HG02973 (cell line): Measurements from ENCODE around the gene SOCS3.

Experiments
- ATAC-seq: cut with Tn5 transposase; IDR thresholded peaks from one replicate; pipeline ENCODE4 v1.9.1; 2021; ENCODE audit warnings: moderate library complexity; ENCODE audit not compliant: unreplicated experiment

The SOCS3 gene

DNA sequence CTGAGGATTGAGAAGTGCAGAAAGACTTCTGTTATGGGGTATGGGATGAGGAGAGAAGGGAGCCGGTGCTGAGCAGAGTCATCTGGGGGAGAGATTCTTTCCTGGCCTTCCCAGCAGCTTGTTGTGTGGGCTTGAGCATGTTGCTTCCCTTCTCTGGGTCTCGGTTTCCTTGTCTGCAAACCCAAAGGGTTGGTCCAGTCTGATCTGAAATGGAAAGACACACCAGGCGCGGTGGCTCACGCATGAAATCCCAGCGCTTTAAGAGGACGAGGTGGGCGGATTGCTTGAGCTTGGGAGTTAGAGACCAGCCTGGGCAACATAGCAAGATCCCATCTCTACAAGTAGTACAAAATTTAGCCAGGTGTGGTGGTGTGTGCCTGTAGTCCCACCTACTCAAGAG is 6.0 kb downstream of the SOCS3 start:
- no peak for ATAC-seq

DNA sequence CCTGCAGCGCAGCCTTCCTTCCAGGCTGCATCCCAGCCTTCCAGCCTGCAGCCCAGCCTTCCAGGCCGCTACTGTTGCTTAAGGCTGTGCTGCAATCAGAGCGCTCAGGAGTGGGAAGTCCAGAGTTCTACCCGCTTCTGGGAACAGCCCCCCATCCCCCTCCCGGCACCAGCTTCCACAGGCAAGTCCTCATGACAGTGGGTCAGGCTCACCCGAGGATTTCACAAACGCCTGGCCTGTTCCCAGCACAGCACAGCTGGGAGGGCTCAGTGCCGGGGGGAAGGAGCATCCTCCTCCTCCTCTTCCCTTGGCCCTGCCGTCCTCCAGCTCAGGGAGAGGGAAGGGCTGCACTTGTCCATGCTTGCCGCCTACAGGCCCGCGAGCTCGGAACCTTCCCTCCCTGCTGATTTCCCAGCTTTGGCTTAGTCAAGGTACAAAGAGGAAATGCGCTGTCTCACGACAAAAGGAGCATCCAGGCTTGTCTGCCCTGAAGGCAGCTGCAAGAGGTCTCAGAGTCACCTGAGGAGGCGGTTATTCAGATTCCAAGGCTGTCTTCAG is 8.3 kb downstream of the SOCS3 start:
- ATAC-seq = no peak

DNA sequence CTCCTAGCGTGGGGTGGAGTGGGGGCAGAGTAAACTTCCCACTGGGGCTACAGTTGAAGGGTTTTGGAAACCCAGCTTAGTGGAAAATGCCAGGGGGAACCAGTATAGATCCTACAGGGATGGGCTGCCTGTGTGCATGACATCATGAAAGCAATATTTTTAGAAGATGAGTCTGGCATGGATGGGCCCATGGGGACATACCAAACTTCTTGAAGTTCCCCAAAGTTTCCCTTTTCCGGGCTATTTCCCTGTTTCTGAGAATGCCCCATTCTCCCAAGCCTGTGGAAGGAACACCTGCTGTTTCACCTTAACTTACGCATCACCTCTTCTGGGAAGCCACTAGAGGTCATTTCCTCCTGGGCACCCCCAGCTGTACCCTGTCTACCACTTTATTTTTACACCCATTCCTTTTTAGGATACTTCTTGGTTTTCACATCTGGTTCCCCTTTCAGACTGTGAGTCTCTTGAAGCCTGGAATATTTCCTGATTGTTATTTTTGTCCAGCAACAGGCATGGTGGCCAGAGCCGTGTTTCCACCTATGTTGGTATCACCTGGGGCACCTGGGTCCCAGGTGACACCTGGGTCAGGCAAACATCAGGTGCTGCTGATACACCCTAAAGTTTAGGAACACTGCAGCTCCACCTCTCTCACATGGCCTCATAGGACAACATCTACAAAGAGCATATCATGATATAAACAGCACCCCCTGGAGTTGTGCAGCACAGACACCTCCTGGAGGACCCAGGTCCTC is 9.8 kb downstream of the SOCS3 start:
- no peak for ATAC-seq

DNA sequence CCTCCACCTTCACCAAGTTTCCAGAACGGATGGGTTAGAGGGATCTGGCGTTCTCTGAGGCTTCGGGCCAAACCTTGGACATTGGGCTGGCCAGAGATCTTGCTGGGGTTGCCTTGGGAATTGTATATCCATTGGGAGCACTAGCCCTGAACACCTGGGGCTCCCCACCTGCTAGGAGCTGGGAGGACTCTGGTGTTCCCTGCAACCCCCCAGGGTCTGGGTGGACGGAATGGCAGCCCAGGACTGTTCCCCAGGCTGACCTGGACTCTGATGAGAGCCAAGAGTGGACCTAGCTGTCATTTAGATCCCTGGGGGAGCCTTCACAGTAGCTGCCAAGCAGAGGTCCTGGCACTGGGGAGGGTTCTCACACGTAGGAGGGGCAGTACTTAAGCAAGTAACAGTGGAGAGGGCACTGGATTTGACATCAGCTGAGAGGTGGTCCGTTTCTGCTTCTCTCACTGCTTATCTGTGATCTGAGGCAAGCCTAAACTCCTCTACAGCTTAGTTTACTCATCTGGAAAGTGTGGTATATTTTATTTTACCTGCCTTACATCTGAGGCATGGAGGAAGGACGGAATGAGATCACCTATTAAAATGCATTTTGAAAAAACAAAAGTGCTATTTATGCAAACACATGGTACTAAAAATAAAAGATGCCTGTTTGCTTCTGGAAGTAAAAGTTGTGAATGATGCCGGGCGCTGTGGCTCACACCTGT is 11.7 kb downstream of the SOCS3 start:
- ATAC-seq = no peak

DNA sequence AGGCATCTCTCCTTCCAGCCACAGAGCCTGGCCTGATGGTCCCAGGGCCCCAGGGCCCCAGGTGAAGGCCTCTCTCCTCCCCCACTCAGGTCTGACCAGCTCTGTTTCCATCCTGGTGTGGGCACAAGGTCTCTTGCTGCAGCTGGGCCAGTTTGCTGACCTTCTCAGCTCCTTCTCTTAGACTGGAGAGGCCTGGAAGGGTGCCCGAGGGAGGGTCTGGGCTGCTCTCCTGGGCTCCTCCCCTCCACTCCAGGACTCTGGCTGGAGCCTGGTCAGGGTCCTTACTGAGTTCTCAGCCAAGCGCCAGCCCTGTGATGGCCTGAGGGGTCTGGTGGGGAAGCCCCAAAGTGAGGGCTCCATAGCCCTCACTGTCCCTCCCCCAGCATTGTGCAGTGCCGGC is 12.4 kb downstream of the SOCS3 start:
- no peak for ATAC-seq

DNA sequence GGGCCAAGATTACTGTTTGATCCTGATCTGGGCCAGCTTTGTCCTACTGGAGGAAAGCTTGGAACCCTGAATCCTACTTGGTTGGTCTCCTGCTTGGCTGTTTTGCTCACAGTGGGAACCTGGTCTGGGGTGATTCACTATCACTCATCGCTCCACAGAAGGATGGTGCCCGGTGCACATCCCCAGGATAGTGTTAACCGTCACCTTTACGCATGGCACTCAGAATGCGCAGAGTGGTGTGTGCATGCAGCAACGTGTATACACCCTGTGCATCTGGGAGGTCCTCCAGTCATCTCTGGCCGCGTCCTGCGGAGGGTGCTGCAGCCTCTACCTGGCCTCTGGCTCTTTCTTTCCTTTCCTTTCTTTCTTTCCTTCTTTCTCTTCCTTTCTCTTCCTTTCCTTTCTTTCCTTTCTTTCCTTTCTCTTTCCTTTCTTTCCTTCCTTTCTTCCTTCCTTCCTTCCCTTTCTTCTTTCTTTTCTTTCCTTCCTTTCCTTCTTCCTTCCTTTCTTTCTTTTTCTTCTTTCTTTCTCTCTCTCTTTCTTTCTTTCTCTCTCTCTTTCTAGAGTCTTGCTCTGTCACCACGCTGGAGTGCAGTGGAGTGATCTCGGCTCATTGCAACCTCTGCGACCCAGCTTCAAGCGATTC is 13.1 kb downstream of the SOCS3 start:
- no peak for ATAC-seq

DNA sequence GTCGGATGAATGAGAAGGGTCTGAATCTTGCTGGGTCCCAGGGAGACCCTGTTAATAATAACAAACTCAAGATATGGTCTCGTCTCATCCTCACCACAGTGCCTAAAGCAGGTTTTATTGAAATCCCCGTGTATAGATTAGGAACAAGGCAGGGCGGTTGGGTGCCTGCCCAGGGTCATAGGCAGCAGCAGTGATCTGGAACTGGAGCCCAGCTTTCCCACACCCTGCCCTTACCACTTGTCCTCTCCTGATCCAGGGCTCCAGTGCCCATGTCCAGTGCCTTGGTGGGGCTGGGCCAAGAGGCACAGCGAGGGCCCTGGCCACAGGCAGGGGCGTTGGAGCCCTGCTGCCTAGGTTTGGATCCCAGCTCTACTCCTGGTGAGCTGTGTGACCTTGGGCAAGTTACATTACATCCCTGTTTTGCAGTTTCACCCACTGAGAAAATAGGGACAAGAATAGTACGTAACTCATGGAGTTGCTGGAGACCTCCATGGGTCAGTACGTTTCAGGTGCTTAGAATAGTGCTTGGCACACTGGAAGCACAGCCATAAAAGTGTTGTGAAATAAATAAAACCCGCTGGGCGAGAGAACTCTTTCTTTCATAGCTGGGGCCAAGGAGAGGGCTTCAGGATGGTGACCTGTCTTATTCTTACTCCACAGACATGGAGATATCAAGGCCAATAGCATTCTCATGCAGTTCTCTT is 13.9 kb downstream of the SOCS3 start:
- ATAC-seq = no peak

DNA sequence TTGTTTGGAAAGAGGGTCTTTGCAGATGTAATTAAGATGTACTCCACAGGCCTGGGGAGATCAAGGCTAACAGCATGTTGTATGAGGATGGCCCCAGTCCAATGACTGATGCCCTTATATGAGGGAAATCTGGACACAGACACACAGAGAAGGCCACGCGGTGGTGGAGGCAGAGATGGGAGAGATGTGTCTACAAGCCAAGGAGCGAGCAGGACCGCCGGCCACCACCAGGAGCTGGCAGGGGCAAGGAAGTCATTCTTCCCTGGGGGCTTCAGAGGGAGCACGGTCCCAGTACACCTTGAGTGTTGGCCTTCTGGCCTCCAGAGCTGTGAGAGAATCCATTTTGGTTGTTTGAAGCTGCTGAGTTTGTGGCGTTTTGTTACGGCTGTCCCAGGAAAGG is 14.7 kb downstream of the SOCS3 start:
- ATAC-seq = no peak

DNA sequence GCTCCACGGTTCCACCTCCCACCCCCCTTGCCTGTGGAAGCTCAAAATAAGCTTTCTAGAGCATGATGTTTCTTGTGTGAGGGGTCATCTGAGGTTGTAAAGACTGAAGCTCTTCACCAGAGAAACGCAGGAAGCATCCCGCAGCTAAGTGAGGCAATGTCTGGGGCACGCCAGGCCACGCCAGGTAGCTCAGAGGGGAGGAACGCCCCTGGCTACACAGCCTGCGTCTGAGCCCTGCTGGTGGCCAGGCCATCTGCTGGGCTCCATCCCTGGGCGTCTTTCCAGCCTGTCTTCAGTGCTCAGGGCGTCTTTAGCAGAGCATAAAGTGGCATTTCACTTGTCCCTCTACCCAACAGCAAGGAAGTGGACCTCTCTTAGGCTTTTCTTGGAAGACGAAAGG is 15.2 kb downstream of the SOCS3 start:
- no peak for ATAC-seq

DNA sequence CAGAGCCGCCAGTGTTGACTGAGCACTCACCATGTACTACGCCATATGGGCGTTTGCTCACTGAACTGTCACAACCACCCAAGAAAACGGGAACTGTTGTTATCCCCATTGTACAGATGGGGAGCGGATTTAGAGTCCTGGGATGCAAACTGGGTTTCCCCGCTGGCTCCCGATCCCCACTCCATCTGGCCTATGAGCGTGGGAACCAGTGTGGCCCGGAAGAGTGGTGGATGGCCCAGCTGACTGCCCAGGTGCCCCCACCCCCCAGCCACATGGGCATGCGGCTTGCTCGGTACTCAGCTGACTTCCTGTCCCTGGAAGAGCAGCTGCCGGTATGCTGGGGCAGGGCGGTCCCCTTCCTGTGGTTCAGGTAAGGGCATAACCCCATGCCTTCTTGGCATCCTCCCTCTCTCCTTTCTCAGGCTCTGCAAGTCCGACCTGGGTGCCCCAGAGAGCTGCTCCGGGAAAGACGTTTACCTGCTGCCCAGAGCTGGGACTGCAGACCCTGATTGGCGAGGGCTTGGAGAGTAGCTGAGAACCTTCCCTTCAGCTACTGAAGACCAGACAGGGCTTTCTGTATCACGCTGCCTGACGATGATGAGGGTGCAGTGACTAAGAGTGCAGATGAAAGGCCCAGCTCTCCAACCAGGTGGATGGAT is 16.2 kb downstream of the SOCS3 start:
- ATAC-seq = no peak

DNA sequence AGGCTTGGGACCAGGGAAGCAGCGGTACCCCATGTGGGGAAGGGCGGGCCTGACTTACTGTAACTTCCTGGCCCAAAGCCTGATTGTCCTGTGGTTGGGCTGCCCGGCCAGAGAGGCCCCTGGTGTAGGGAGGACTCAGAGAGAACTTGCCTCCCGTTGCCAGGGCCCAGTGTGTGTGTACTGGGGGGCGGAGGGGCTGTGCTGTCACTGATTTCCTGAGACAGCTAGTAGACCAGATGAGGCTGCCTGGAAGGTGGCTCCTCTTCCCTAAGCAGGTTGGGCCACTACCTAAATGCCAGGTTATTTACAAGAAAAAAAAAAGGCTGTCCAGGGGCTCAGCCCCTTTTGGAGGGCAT is 16.7 kb downstream of the SOCS3 start:
- no peak for ATAC-seq

DNA sequence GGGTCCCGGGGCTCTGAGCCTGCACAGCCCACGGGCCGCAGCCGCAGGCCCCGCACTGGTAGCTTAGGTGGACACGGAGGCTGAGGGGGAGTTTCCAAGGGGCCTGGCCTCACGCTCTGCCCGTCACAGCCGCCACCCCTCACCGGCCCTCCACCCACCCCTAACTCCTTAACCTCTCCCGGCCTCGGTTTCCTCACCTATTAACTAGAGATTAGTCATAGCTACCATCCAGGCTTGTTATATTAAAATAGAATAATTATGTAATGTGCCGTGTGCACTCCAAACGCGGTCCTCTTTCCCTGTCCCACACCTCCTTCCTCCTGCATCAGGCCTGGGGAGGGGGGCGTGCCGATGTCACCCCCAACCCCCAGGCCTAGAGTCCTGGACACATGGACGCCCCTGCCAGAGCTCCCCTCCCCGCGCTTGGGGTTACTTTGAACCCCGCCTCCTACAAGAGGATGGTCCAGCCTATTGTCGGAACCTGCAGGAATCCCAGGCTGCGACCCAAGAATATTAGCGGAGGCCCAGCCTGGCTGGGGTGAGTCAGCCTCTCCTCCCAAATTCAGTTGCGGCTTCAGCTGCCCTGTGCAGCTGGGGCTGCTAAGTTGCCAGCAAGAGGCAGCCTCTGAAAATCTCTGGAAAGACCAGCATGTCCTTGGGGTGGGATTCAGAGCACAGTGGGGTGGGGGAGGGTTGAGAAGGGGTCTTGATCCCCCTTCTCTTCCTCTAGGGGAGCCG is 17.3 kb downstream of the SOCS3 start:
- ATAC-seq = no peak

DNA sequence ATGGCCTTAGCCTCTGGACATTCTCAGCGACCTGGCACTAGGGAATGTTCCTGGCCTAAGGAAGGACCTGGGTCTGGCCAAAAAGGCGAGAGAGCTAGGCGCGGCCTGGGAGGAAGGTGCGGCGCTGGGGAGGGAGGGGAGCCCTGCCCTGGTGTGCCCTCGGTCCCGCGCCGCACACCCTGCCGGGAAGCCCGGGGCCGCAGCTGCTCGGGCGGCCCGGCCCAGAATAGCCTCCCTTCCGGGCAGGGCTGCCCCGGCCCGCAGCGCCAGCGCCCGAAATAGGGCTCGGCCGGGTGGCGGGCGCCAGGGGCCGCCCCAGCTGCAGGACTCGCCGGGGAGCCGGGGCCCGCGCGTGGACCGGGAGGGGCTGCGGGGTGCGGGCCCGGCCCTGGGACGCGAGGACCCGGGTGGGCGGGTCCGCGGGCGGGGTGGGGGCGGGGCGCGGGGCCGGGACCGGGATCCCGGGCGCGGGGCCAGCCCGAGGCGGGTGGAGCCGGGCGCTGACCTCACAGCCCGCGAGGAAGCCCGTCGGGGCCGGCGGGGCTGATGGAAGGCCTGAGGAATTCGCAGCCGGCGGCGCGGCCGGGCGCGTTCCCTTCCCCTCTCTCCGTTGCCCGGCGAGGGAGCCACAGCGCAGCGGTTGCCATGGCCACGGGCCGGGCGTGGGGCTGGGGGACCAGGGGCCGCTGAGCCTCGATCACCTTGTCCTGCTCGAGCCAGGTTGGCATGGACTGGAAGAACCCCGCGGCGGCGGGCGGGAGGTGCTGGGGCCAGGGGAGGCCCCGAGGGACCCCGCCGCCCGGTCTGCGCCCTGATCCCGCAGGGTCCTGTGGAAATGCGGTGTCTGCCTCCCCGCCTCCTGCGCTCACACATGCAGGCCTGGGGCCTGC is 18.1 kb downstream of the SOCS3 start:
- no peak for ATAC-seq

DNA sequence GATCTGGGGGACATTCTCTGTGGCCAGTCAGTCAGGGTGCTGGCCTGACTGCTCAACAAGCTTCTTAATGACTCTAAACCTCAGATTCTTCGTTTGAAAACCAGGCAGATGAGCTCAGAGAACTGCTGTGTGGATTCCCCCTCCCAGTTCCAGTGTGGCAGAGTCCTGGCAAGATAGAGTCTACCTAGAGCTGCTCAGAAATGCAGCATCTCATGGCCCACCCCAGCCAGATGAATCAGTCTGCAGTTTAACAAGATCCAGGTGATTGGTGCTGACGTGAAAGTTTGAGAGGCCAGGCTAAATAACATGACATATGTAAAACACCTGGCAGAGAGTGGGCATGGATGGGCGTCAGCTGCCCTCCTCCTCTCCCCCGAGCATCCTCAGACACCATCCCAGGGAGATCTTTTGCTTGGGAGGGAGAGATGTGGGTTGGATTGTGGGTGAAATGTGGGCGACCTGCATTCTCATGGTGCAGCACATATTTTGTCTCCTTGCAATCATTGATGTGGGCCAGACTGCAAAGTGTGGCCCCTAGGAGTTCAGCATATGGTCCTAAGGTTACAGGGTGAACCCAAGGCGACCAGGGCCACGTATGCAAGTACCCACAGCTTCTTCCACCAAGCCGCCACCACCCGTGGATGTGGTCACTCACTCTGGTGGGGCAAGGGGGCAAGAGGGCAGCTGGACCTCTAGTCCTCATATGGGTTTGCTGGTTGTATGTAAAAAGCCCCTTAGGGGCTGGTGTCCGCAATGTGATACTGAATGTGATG is 19.5 kb downstream of the SOCS3 start:
- ATAC-seq = no peak

DNA sequence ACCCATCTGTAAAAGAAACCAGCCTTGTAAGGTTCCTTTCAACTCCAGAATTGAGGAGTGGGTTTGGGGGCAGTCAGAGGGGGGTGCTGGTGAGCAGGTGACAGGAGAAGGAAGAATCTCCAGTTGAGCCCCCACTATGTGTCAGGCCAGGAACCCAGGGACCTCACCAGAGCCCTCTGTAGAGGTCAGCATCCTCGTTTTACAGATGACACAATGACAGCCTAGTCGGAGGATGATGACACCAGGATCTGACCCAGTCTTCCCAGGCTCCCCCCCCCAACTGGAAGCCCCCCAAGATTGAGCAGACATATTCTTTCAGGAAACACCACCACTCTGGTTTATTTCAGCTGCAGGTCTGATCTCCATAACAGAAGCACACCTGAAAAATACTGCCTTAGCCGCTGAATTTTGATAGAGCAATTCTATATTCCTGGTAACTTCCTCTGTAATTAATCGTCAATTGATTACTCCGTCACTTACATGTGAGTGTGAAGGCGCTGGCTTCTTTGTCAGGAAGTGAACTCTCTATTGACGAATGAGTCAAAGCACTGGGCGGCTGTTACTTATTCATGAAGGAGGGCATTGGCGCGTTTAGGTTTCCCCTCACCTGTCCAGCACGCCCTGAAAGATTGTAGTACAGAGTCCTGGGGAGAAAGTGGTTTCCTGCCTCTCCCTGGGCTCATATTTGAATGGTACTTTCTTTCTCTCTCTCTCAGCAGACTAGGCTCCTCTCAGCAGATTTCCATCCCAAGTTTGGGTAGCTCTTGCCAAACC is 21.2 kb downstream of the SOCS3 start:
- no peak for ATAC-seq

DNA sequence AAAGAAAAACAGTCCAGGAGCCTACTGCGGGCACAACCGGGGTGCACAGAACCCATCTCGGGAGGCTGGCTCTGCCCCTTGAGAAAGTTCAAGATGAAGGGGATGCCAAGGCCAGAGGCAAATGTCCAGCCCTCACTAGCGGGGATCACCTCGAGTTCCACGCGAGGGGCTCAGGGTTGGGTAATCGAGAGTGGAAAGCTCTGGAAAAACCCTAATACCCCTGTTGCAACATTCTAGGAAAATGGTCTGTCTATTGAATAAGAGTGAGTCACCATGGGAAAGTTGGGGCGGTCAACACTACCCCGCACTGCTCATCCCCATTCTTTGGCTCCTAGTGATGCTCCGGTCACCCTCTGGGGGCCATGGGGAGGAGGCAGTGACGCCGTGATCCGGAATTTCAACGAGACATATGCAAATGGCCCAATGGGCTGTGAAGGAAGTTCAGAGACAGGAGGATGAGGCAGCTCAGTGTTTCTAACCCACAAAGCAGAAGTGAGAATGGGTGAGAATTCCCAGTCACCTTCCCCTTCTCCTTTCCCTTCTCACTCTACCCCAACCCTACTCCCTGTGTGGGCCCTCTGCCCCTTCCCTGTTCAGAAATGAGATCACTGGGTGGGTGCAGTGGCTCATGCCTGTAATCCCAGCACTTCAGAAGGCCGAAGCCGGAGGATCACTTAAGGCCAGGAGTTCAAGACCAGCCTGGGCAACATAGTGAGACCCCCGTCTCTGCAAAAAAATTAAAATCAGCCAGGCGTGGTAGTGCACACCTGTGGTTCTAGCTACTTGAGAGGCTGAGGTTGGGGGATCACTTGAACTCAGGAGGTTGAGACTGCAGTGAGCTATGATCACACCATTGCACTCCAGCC is 22.4 kb downstream of the SOCS3 start:
- peak; percentile 49 for ATAC-seq

DNA sequence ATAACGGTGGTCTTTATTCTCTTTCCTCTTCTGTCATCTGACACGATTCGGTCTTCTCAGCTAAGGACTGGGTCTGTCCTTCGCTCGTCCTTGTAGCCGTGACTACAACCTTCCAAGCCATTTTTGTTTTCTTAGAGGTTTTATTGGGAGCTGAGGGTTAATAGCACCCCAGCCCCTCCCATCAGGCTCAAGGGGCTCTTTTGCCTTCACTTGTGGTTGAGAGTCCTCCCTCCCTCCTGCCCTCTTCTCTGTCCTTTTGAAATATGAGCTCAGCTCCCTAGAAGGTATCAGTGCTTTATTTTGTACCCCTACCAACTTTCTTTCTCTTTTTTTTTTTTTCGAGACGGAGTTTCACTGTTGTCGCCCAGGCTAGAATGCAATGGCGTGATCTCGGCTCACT is 24.7 kb downstream of the SOCS3 start:
- ATAC-seq = no peak
